ENCODE data around the gene GPR89B.
"Not testable (repeated sequence)": the region's sequence is repeated elsewhere in the genome, so short reads cannot be mapped to it uniquely, and the experiment has no call there.

DNA sequence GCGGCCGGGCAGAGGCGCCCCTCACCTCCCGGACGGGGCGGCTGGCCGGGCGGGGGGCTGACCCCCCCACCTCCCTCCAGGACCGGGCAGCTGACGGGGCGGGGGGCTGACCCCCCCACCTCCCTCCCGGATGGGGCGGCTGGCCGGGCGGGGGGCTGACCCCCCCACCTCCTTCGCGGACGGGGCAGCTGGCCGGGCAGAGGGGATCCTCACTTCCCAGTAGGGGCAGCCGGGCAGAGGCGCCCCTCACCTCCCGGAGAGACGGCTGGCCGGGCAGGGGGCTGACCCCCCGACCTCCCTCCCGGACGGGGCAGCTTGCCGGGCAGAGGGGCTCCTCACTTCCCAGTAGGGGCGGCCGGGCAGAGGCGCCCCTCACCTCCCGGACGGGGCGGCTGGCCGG, 21.3 kb downstream of the GPR89B start:
- TF ChIP-seq, protein P1, sequence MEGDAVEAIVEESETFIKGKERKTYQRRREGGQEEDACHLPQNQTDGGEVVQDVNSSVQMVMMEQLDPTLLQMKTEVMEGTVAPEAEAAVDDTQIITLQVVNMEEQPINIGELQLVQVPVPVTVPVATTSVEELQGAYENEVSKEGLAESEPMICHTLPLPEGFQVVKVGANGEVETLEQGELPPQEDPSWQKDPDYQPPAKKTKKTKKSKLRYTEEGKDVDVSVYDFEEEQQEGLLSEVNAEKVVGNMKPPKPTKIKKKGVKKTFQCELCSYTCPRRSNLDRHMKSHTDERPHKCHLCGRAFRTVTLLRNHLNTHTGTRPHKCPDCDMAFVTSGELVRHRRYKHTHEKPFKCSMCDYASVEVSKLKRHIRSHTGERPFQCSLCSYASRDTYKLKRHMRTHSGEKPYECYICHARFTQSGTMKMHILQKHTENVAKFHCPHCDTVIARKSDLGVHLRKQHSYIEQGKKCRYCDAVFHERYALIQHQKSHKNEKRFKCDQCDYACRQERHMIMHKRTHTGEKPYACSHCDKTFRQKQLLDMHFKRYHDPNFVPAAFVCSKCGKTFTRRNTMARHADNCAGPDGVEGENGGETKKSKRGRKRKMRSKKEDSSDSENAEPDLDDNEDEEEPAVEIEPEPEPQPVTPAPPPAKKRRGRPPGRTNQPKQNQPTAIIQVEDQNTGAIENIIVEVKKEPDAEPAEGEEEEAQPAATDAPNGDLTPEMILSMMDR (IDR thresholded peaks at IDR 0.05), result not testable (repeated sequence)
- TF ChIP-seq POLR2AphosphoS5, POLR2A (IDR thresholded peaks at IDR 0.05): not testable (repeated sequence)
